Mammary epithelial cell (primary cell): ENCODE data around the gene LBH.

Source experiments
- CTCF ChIP-seq, 2 donors: IDR thresholded peaks in 1 of 2; conservative IDR thresholded peaks in 1 of 2; 2 replicates each; pipeline ENCODE4 v1.5.1; 2011 to 2012; ENCODE audit warnings: inconsistent platforms in 2 of 2, low read length in 2 of 2, mild to moderate bottlenecking in 2 of 2, control low read depth in 1 of 2, low read depth in 1 of 2; ENCODE audit not compliant: insufficient read depth in 1 of 2; ENCODE audit errors: extremely low read depth in 1 of 2
- EZH2 ChIP-seq: IDR thresholded peaks from 2 replicates; pipeline ENCODE4 v1.6.1; 2012; ENCODE audit warnings: low read length, inconsistent platforms, borderline replicate concordance

- TF ChIP-seq CTCF (conservative IDR thresholded peaks at IDR 0.05 in 1 of 2, IDR thresholded peaks at IDR 0.05 in 1 of 2; ENCODE audit: extremely low read depth in 1 of 2, insufficient read depth in 1 of 2, low read depth in 1 of 2, low read length in 2 of 2) (no peak), EZH2 (no peak)
These were observed 34.8 kb downstream of the LBH start for GRCh38 chr2:30266051-30266621.
